Endothelial cell of umbilical vein (primary cell): ENCODE results near the gene CHMP4A. TPM values are rescaled to one million over a fixed set of nuclear protein-coding genes. Genes with fewer than 3 reads are reported as not detected.

Source experiments
- BruUV-seq: library from RNA; stranded (reverse); fragments of 400-500 nt; replicated peaks from 2 replicates; lab custom pipeline; 2021; lab: Mats Ljungman, UMichigan
- CTCF ChIA-PET: fragments of 300-600, 350-600 bp; sonication (Branson Sonifier 250); formaldehyde crosslinking; loops from one replicate; lab custom pipeline; 2021; ENCODE audit warnings: antibody characterized with exemption, inconsistent platforms; lab: Charles Lee
- POLR2A ChIA-PET: fragments of 300-600, 350-600 bp; sonication (Branson Sonifier 250); formaldehyde crosslinking; loops from one replicate; lab custom pipeline; 2021; ENCODE audit warnings: antibody characterized with exemption, inconsistent platforms; lab: Charles Lee
- DNase-seq: peaks from one replicate; pipeline ENCODE4 v3.0.0-alpha.2; 2011; ENCODE audit warnings: low read depth, low spot score
- FAIRE-seq: peaks from 2 replicates; lab custom pipeline; 2011; peaks lifted over from hg19 to GRCh38; lab: Jason Lieb, UNC
- H2AFZ ChIP-seq: 2 replicates; pipeline ENCODE4 v1.6.0; 2012; ENCODE audit warnings: low read depth, low read length, control low read depth, inconsistent platforms
- H3K27ac ChIP-seq: 2 replicates; pipeline ENCODE4 v1.5.1; 2011; ENCODE audit warnings: low read depth, mild to moderate bottlenecking, control low read depth, low read length, moderate library complexity; ENCODE audit not compliant: insufficient read depth
- H3K27me3 ChIP-seq, 2 experiments: 2 replicates each; pipeline versions ENCODE4 v1.6.0 to v1.6.1; 2011; ENCODE audit warnings: low read length in 2 of 2, mixed read lengths in 1 of 2; ENCODE audit not compliant: control insufficient read depth in 2 of 2, insufficient read depth in 2 of 2
- H3K36me3 ChIP-seq, 2 experiments: 2 replicates in 1 of 2; 3 replicates in 1 of 2; pipeline ENCODE4 v1.5.1; 2011; ENCODE audit warnings: low read length in 2 of 2, mild to moderate bottlenecking in 1 of 2, moderate library complexity in 1 of 2; ENCODE audit not compliant: control insufficient read depth in 2 of 2, insufficient read depth in 2 of 2; ENCODE audit errors: extremely low read depth in 1 of 2
- H3K4me1 ChIP-seq: 3 replicates; pipeline ENCODE4 v1.5.1; 2011; ENCODE audit warnings: mild to moderate bottlenecking, low read length; ENCODE audit not compliant: control insufficient read depth, insufficient read depth; ENCODE audit errors: extremely low read depth
- H3K4me2 ChIP-seq: 2 replicates; pipeline ENCODE4 v1.6.1; 2011; ENCODE audit warnings: low read length, control low read depth, mixed read lengths; ENCODE audit not compliant: insufficient read depth
- H3K4me3 ChIP-seq, 3 experiments: fragments of 200-600 bp in 1 of 3; sonication (generic), shearing (Covaris generic) in 1 of 3; replicated peaks in 1 of 3; 2 replicates each; pipeline ENCODE4 v1.5.1; 2011 to 2016; ENCODE audit warnings: control low read depth in 3 of 3, low read length in 3 of 3, mild to moderate bottlenecking in 2 of 3, inconsistent platforms in 1 of 3, low read depth in 1 of 3, moderate library complexity in 1 of 3; ENCODE audit not compliant: insufficient read depth in 1 of 3
- H3K79me2 ChIP-seq: 2 replicates; pipeline ENCODE4 v1.6.0; 2012; ENCODE audit warnings: low read length, inconsistent platforms; ENCODE audit not compliant: control insufficient read depth, insufficient read depth
- H3K9ac ChIP-seq: replicated peaks from 2 replicates; pipeline ENCODE3; 2011; ENCODE audit warnings: low read length, control low read depth; ENCODE audit not compliant: insufficient read depth; ENCODE audit errors: extremely low read depth
- H3K9me1 ChIP-seq: replicated peaks from 3 replicates; pipeline ENCODE4 v1.6.0; 2011; ENCODE audit warnings: mild to moderate bottlenecking, low read length; ENCODE audit not compliant: control insufficient read depth, insufficient read depth; ENCODE audit errors: extremely low read depth
- H3K9me3 ChIP-seq: replicated peaks from 2 replicates; pipeline ENCODE4 v1.5.1; 2012; ENCODE audit warnings: low read length, inconsistent platforms; ENCODE audit not compliant: control insufficient read depth, insufficient read depth
- H4K20me1 ChIP-seq: replicated peaks from 2 replicates; pipeline ENCODE3; 2011; ENCODE audit warnings: mild to moderate bottlenecking, low read length; ENCODE audit not compliant: control insufficient read depth, insufficient read depth; ENCODE audit errors: extremely low read depth
- EZH2 ChIP-seq: IDR thresholded peaks from 2 replicates; pipeline ENCODE4 v1.6.1; 2012; ENCODE audit warnings: borderline replicate concordance, low read depth, mild to moderate bottlenecking, moderate library complexity, low read length, inconsistent platforms; ENCODE audit not compliant: severe bottlenecking
- FOS ChIP-seq: IDR thresholded peaks from 2 replicates; pipeline ENCODE4 v1.6.1; 2011; ENCODE audit warnings: mild to moderate bottlenecking, low read length, moderate library complexity, borderline replicate concordance; ENCODE audit not compliant: insufficient read depth
- JUN ChIP-seq: IDR thresholded peaks from 2 replicates; pipeline ENCODE4 v1.6.1; 2011; ENCODE audit warnings: borderline replicate concordance, low read depth; ENCODE audit not compliant: insufficient read length, insufficient read depth
- MYC ChIP-seq: IDR thresholded peaks from one replicate; pipeline ENCODE4 v1.6.1; 2011; ENCODE audit warnings: mild to moderate bottlenecking, low read depth, low read length
- POLR2A ChIP-seq: IDR thresholded peaks from 2 replicates; pipeline ENCODE4 v1.6.1; 2012; ENCODE audit warnings: low read depth, mild to moderate bottlenecking, control low read depth, low read length
- POLR2AphosphoS5 ChIP-seq: IDR thresholded peaks from 2 replicates; pipeline ENCODE4 v1.6.1; 2012; ENCODE audit warnings: low read depth, mild to moderate bottlenecking, control low read depth, low read length, moderate library complexity; ENCODE audit not compliant: insufficient read depth
- dilution Hi-C: fragments of 300-500 bp; cut with MboI; formaldehyde crosslinking; loops from one replicate; pipeline ENCODE4 v1.15.0; 2019; ENCODE audit warnings: low sequenced_read_pairs; ENCODE audit not compliant: extremely low pct_ligation_motif_present
- intact Hi-C: fragments of 100-400 bp; cut with micrococcal nuclease; formaldehyde crosslinking; loops from one replicate; pipeline ENCODE4 v1.10.0; 2022
- polyA plus RNA-seq, 4 experiments: library from polyadenylated mRNA; depleted of rRNA in 3 of 4; stranded (reverse) in 3 of 4; unstranded in 1 of 4; fragments of >200 nt; gene quantifications; 2 replicates each; pipeline versions ENCODE4 v1.2.1 to v1.2.3, GENCODE V29; 2011 to 2012; ENCODE audit warnings: missing spikeins in 1 of 4
- total RNA-seq: library from RNA; stranded (reverse); gene quantifications from 2 replicates; pipeline ENCODE4 v1.2.3, GENCODE V29; 2021
- TF ChIP-seq, protein P1 (sequence below), 2 donors: IDR thresholded peaks; 1 replicate in 1 of 2; 2 replicates in 1 of 2; pipeline ENCODE4 v1.5.1; 2011; ENCODE audit warnings: low read length in 2 of 2, mild to moderate bottlenecking in 2 of 2, moderate library complexity in 2 of 2, control low read depth in 1 of 2, inconsistent platforms in 1 of 2, low read depth in 1 of 2; ENCODE audit not compliant: insufficient read depth in 1 of 2; ENCODE audit errors: extremely low read depth in 1 of 2
- TF ChIP-seq, protein P2 (sequence below): IDR thresholded peaks from 2 replicates; pipeline ENCODE4 v1.6.1; 2011; ENCODE audit not compliant: insufficient read depth, insufficient read length

The CHMP4A gene
- total and polyA plus RNA-seq, 2 donors (not counting 3 experiments of a cell fraction or from before 2014, with no cell fraction given): 40.9 to 46.4 TPM

DNA sequence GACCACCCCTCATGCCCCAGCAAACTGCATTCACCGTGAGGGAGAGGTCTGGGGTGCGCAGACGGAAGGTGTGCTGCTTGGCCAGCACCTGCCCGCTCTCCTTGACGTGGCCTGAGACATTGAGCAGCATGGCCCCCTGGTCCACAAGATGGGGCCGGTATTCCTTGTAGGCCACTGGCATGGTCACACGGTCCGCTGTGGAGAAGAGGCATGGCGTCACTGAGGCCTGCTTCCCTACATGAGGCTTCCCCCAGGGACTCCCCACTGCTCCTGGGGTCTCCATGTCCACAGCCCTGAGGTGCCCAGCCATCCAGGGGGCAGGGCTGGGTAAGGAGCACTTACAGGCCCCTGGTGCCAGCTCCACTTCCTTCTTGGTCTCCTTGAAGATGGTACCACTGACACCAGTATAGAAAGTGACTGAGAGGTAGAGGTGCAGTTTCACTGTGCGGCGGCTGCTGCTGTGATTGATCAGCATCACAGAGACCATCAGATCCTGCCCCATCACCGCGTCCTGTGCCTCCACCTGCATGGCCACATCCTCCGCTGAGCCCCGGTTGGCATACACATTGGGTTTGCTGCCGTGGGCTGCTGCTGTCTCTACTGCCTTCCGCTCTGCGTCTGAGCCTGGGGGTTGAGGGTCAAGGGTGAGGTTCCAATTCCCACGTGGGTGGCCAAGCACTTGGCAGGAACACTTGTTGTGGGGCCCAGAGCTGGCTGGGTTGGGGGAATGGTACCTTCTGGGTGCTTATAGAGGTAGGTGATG is 41.5 kb upstream of the CHMP4A start:
- TF ChIP-seq POLR2AphosphoS5 (no peak), JUN (no peak), POLR2A (no peak), EZH2 (no peak), MYC (no peak), FOS (no peak)
- TF ChIP-seq, protein P1, sequence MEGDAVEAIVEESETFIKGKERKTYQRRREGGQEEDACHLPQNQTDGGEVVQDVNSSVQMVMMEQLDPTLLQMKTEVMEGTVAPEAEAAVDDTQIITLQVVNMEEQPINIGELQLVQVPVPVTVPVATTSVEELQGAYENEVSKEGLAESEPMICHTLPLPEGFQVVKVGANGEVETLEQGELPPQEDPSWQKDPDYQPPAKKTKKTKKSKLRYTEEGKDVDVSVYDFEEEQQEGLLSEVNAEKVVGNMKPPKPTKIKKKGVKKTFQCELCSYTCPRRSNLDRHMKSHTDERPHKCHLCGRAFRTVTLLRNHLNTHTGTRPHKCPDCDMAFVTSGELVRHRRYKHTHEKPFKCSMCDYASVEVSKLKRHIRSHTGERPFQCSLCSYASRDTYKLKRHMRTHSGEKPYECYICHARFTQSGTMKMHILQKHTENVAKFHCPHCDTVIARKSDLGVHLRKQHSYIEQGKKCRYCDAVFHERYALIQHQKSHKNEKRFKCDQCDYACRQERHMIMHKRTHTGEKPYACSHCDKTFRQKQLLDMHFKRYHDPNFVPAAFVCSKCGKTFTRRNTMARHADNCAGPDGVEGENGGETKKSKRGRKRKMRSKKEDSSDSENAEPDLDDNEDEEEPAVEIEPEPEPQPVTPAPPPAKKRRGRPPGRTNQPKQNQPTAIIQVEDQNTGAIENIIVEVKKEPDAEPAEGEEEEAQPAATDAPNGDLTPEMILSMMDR (IDR thresholded peaks at IDR 0.05; ENCODE audit: extremely low read depth in 1 of 2, insufficient read depth in 1 of 2, low read depth in 1 of 2, low read length in 2 of 2): no peak
- TF ChIP-seq, protein P2, sequence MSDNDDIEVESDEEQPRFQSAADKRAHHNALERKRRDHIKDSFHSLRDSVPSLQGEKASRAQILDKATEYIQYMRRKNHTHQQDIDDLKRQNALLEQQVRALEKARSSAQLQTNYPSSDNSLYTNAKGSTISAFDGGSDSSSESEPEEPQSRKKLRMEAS: no peak
- Histone ChIP-seq H3K27ac (no peak overlapping the region), H3K4me2 (no peak overlapping the region), H3K9ac (no peak overlapping the region), H3K27me3 (no peaks in the 10 kb centered on the region), H3K4me3 (no peak overlapping the region), H2AFZ (no peak overlapping the region), H3K79me2 (no peaks in the 10 kb centered on the region), H3K4me1 (no peaks in the 10 kb centered on the region), H4K20me1 (no peaks in the 10 kb centered on the region), H3K36me3 (peaks cover 0 to 3% of the 10 kb centered on the region in 2 experiments), H3K9me1 (no peaks in the 10 kb centered on the region), H3K9me3 (no peaks in the 10 kb centered on the region)
- ChIA-PET POLR2A (no interaction called here), CTCF (interaction anchor here (1.0 kb wide), 1 partner anchor 42 kb away, joined by 4 read pairs; no protein-coding TSS in a partner anchor)
- FAIRE-seq (no peak), DNase-seq (no peak)
- BruUV-seq: no TSS peak
- dilution Hi-C loops: no loop called here
- intact Hi-C loops: no loop called here
